ENCODE results near the gene BBOX1.
"Not testable (repeated sequence)": the region's sequence is repeated elsewhere in the genome, so short reads cannot be mapped to it uniquely, and the experiment has no call there.

Gene BBOX1

DNA sequence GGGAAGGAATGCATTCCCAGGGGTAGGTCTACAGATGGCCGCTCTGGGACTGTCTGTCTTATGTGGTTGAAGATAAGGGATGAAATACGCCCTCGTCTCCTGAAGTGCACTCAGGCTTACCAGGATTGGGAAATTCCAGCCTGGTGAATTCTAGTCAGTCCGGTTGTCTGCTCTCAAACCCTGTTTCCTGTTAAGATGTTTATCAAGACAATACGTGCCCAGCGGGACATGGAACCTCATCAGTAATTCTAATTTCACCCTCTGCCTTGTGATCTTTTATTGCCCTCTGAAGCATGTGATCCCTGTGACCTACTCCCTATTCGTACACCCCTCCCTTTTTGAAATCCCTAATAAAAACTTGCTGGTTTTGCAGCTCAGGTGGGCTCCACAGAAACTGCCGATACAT lies 95.3 kb downstream of the BBOX1 start:
- DNase-seq: not testable (repeated sequence)

DNA sequence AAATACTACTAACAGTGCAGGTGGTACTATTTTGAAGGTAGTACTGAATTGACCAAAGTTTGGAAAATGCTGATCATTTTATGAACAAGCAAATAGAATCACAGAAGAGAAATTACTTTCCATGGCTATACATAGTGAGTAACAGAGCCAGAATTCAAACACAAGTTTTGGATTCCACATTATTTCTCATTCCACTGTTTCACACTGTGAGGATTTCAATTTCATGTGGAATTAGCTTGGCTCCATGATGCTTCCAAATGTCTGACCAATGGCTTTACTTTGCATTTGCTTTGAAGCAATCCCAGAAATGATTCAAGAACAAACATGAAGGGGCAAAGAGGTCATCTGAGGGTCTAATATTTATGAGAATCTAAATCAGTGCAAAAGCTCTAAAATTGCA lies 98.1 kb downstream of the BBOX1 start:
- DNase-seq: no peak

GRCh38 chr11:27139742-27140367 lies 99.2 kb downstream of the BBOX1 start:
- DNase-seq: no peak

DNA sequence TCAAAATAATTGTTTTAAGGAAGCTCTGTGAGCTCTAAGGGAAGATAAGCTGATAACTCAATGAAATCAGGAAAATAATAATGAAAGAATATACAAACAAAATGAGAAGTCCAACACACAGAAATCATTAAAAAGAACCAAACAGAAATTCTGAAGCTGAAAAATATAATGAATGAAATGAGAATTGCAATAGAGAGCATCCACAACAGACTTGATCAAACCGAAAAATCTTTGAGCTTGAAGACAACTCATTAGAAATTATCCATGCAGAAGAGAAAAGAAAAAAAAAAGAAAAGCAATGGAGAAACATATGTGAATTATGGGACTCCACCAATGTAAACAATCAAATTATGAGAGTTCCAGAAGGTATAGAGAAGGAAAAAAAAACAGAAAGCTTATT lies 101.0 kb downstream of the BBOX1 start:
- DNase-seq: no peak

- no peak for DNase-seq
Measured at GRCh38 chr11:27147916-27148315, 107.3 kb downstream of the BBOX1 start.

- no peak for DNase-seq
Measured at GRCh38 chr11:27148506-27148905, 107.9 kb downstream of the BBOX1 start.

- no peak for DNase-seq
Measured at GRCh38 chr11:27150098-27150497, 109.5 kb downstream of the BBOX1 start.

GRCh38 chr11:27153136-27153535 lies 112.5 kb downstream of the BBOX1 start:
- no peak for DNase-seq

DNA sequence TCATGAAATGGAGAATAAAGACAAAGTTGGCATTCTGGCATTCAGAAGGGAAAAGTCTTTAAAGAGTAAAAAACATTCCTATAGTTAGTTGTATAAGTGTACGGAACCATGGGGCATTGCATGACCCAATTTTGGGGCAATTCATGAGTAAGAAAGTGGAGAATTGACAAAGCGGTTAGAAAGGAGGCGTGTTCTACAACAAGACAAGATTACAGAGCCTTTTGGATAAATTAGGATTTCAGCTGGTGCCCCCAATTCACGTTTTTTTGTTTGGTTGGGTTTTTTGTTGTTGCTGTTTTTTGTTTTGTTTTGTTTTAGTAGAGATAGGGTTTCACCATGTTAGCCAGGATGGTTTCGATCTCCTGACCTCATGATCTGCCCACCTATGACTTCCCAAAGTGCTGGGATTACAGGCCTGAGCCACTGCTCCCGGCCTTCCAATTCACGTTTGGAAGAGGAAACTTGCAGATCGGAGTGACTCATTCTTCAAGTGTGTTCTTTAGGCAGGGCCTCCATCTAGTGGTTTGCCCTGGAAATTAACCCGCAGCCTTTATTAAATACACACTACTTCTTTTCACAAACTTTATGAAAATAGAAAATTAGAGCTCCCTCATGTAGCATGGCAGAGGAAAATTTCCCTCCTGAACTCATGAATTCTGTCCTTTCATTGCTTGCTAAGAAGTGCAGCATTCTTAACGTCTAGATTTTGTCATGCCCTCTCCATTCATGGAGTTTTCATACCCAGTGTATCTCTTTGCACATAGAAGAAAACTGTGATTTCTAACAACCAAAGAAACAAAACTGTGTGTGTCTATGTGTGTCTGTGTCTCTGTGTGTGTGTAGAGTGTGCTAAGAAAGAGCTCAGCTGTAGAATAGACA lies 118.1 kb downstream of the BBOX1 start:
- DNase-seq: peak; percentile 15 to 17

DNA sequence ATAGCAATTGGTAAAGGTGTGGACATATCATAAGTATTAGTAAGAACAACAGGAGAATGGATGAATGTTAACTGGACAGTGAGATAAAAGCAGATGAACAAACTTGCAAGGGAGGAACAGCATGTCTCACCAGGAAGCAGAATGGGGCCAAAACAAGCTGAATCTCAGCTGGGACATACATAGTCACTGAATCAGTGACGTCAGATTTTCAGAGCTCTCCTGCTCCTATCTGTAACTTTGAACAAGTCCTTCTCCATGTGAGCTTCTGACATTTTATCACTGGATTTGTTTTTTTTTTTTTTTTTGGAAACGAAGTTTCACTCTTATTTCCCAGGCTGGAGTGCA lies 118.7 kb downstream of the BBOX1 start:
- DNase-seq: no peak

GRCh38 chr11:27161071-27161470 lies 120.5 kb downstream of the BBOX1 start:
- no peak for DNase-seq

GRCh38 chr11:27162237-27162636 lies 121.6 kb downstream of the BBOX1 start:
- no peak for DNase-seq

- no peak for DNase-seq
Measured at GRCh38 chr11:27166130-27166529, 125.5 kb downstream of the BBOX1 start.

DNA sequence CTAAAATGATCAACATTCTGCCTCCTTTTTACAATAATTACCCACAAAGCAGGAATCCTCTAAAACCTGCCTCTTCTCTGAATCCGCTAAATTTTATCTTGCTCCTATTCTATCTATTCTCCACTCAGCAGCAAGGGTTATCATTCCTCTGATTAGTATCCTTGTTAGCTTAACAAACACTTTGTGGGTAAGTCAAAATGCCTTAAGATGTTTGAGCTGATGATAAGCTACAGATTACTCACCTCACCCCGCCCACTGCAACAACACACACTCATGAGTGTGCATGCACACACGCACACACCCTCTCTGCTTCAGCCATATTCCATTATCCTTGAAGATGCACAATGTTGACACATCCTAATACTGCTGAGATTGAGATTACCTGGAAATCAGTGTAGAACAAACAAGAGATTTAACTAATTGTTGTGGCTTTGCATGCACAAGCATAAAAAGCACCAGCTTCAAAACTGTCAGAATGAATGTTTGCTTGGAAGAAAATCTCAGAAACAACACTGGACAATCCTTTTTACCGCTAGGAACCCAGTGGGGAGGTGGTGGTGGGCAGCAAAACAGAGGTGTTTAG lies 130.9 kb downstream of the BBOX1 start:
- no peak for DNase-seq

DNA sequence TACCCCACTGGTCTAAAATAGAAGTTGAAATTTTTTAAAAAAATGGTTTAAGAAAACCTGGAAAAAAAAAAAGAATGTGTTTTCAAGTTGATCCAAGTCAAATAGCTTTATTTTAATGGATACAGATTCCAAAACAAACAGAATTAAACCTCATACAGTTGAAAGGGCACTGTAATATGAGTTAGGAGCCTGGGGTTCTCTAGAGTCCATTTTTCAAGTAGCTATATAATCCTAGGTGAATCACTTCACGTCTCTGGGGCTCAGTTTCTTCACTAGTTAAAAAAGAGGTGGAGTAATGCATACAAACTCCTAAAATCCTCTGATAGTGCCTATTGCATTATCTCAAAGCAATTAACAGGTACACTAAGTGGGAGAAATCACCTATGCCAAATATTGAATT lies 132.9 kb downstream of the BBOX1 start:
- no peak for DNase-seq

GRCh38 chr11:27174021-27174420 lies 133.4 kb downstream of the BBOX1 start:
- no peak for DNase-seq

- DNase-seq: no peak
Measured at GRCh38 chr11:27174672-27175210, 134.1 kb downstream of the BBOX1 start.

GRCh38 chr11:27175562-27175961 lies 134.9 kb downstream of the BBOX1 start:
- DNase-seq: not testable (repeated sequence)

Measured in activated T-cell treated with anti-CD3 and anti-CD28 coated beads, Interleukin-2, amount 50 U/mL, for 48 hours (primary cell).